ENCODE measurements around the gene ABHD5.

ABHD5 gene

GRCh38 chr3:43686333-43686699 is 4.4 kb upstream of the ABHD5 start:
- DNase-seq (ENCODE audit: low spot score): no peak

GRCh38 chr3:43686700-43687498 is 3.8 kb upstream of the ABHD5 start:
- DNase-seq (ENCODE audit: low spot score): no peak

- DNase-seq (ENCODE audit: low spot score): no peak
Measured at GRCh38 chr3:43687499-43687811, 3.3 kb upstream of the ABHD5 start.

GRCh38 chr3:43688245-43688650 is 2.5 kb upstream of the ABHD5 start:
- no peak for DNase-seq (ENCODE audit: low spot score)

GRCh38 chr3:43689166-43689565 is 1.6 kb upstream of the ABHD5 start:
- no peak for DNase-seq (ENCODE audit: low spot score)

- DNase-seq (ENCODE audit: low spot score): no peak
Measured at GRCh38 chr3:43689766-43690399, 855 bp upstream of the ABHD5 start.

- DNase-seq (ENCODE audit: low spot score): peak; percentile 43
Measured at GRCh38 chr3:43691120-43691995, 620 bp downstream of the ABHD5 start.

GRCh38 chr3:43692085-43692855 is 1.5 kb downstream of the ABHD5 start:
- no peak for DNase-seq (ENCODE audit: low spot score)

- no peak for DNase-seq (ENCODE audit: low spot score)
Measured at GRCh38 chr3:43692971-43693370, 2.2 kb downstream of the ABHD5 start.

GRCh38 chr3:43693594-43693993 is 2.9 kb downstream of the ABHD5 start:
- no peak for DNase-seq (ENCODE audit: low spot score)

GRCh38 chr3:43695443-43695842 is 4.7 kb downstream of the ABHD5 start:
- DNase-seq (ENCODE audit: low spot score): no peak

GRCh38 chr3:43695863-43696262 is 5.1 kb downstream of the ABHD5 start:
- no peak for DNase-seq (ENCODE audit: low spot score)

GRCh38 chr3:43696441-43696840 is 5.7 kb downstream of the ABHD5 start:
- DNase-seq (ENCODE audit: low spot score): no peak

GRCh38 chr3:43696881-43697280 is 6.1 kb downstream of the ABHD5 start:
- DNase-seq (ENCODE audit: low spot score): no peak

- peak; percentile 40 for DNase-seq (ENCODE audit: low spot score)
Measured at GRCh38 chr3:43699864-43700263, 9.1 kb downstream of the ABHD5 start.

- DNase-seq (ENCODE audit: low spot score): no peak
Measured at GRCh38 chr3:43704697-43705096, 14.0 kb downstream of the ABHD5 start.

GRCh38 chr3:43706342-43706741 is 15.6 kb downstream of the ABHD5 start:
- DNase-seq (ENCODE audit: low spot score): no peak

GRCh38 chr3:43707266-43707665 is 16.5 kb downstream of the ABHD5 start:
- DNase-seq (ENCODE audit: low spot score): no peak

- peak; percentile 59 for DNase-seq (ENCODE audit: low spot score)
Measured at GRCh38 chr3:43707998-43708397, 17.3 kb downstream of the ABHD5 start.

- no peak for DNase-seq (ENCODE audit: low spot score)
Measured at GRCh38 chr3:43709022-43709421, 18.3 kb downstream of the ABHD5 start.

GRCh38 chr3:43710607-43711006 is 19.9 kb downstream of the ABHD5 start:
- DNase-seq (ENCODE audit: low spot score): no peak

- DNase-seq (ENCODE audit: low spot score): no peak
Measured at GRCh38 chr3:43718296-43718695, 27.6 kb downstream of the ABHD5 start.

Measured in RKO (cell line).